ENCODE results near the gene CNKSR1. TPM values are rescaled to one million over a fixed set of nuclear protein-coding genes. Genes with fewer than 3 reads are reported as not detected.

CNKSR1 gene
- total RNA-seq, 2 donors from 2014 or later = 2.9 to 4.6 TPM

GRCh38 chr1:26166719-26167281 lies 10.5 kb upstream of the CNKSR1 start:
- Mint-ChIP-seq H3K9me3 (no peaks in the 10 kb centered on the region), H3K27ac (no peak overlapping the region), H3K27me3 (peaks cover 5% of the 10 kb centered on the region), H3K4me3 (no peak overlapping the region), H3K36me3 (ENCODE audit: low read depth) (peaks cover 5% of the 10 kb centered on the region), H3K4me1 (no peaks in the 10 kb centered on the region)
- ATAC-seq (replicated peaks) = no peak

- H3K4me3 Mint-ChIP-seq = peak within 1 kb of the TSS; percentile 73
- no peaks in the 10 kb centered on the region for H3K4me1 Mint-ChIP-seq
- no peaks in the 10 kb centered on the region for H3K27me3 Mint-ChIP-seq
- no peak for ATAC-seq (replicated peaks)
- peak within 1 kb of the TSS; percentile 24 for H3K27ac Mint-ChIP-seq
- no peaks in the 10 kb centered on the region for H3K9me3 Mint-ChIP-seq
- peaks cover 11% of the 10 kb centered on the region for H3K36me3 Mint-ChIP-seq (ENCODE audit: low read depth)
Observed at GRCh38 chr1:26168410-26169197, 8.7 kb upstream of the CNKSR1 start, which contains the start of gene C1orf232. TSS of gene C1orf232 (minus strand) at chr1:26168963. CDS start at chr1:26168499, 464 bp downstream.

- Mint-ChIP-seq H3K27ac (peak overlapping the region; percentile 24), H3K4me1 (no peaks in the 10 kb centered on the region)
- ATAC-seq (replicated peaks) = no peak
Observed at GRCh38 chr1:26169198-26169554, 8.1 kb upstream of the CNKSR1 start.

DNA sequence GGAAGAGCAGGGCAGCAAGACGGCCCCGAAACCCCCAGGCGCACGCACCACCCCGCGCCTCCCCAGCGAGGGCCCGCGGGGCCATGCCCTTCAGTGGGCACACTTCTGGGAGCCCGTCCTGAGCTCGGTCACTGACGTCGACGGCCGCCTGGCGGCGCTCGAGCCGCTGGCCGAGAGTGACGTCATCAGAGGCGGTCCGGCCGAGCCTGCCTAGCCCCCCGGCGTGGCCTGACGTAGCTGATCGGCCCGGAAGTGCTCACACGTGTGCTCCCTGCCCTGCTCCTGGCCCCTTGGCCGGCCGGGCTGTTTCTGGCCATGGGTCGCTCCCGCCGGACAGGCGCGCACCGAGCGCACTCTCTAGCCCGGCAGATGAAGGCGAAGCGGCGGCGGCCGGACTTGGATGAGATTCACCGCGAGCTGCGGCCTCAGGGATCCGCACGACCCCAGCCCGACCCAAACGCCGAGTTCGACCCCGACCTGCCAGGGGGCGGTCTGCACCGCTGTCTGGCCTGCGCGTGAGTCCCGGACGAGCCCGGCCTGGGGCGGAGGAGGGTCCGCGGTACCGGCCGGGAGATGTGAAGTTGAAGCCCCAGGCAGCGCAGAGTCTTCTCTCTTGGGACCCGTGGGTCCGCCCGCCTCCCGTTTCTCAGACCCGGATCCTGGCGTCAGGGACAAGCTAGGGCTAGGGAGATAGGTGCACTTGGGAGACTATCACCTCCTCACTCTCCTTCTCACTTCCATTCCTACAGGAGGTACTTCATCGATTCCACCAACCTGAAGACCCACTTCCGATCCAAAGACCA lies 7.4 kb upstream of the CNKSR1 start, which contains the start of gene ZNF593:
ZNF593 (plus strand) TSS at position 240 of the 803 bp plus-strand sequence; CDS start at position 316, 76 bp downstream.
- H3K27me3 Mint-ChIP-seq = no peaks in the 10 kb centered on the region
- H3K4me3 Mint-ChIP-seq = peak within 1 kb of the TSS; percentile 73
- H3K4me1 Mint-ChIP-seq = no peaks in the 10 kb centered on the region
- H3K27ac Mint-ChIP-seq = peak within 1 kb of the TSS; percentile 24
- H3K36me3 Mint-ChIP-seq (ENCODE audit: low read depth) = peaks cover 11% of the 10 kb centered on the region
- no peaks in the 10 kb centered on the region for H3K9me3 Mint-ChIP-seq
- ATAC-seq (replicated peaks) = peak; percentile 98

More at GRCh38 chr1:26169198-26169554, 8.1 kb upstream of the CNKSR1 start:
- H3K9me3 Mint-ChIP-seq = no peaks in the 10 kb centered on the region
- peaks cover 11% of the 10 kb centered on the region for H3K36me3 Mint-ChIP-seq (ENCODE audit: low read depth)
- peak overlapping the region; percentile 73 for H3K4me3 Mint-ChIP-seq
- H3K27me3 Mint-ChIP-seq = no peaks in the 10 kb centered on the region

DNA sequence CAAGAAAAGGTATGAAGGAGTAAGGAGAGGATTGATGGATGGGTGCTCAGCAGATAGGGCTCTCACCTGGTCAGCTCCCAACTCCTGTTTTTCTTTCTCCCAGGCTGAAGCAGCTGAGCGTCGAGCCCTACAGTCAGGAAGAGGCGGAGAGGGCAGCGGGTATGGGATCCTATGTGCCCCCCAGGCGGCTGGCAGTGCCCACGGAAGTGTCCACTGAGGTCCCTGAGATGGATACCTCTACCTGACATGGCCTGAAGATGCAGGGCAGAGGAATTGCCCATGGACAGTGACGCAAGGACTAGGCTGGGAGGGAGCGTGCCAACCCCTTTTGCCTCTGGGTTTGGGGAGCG lies 6.8 kb upstream of the CNKSR1 start:
- Mint-ChIP-seq H3K27me3 (no peaks in the 10 kb centered on the region), H3K9me3 (no peaks in the 10 kb centered on the region), H3K36me3 (ENCODE audit: low read depth) (peaks cover 11% of the 10 kb centered on the region), H3K27ac (peak overlapping the region; percentile 24), H3K4me1 (no peaks in the 10 kb centered on the region), H3K4me3 (peak overlapping the region; percentile 73)
- no peak for ATAC-seq (replicated peaks)

GRCh38 chr1:26171084-26172072 lies 5.9 kb upstream of the CNKSR1 start, which contains the start of gene ZNF593OS:
TSS of gene ZNF593OS (minus strand) at chr1:26171832. CDS start at chr1:26171661, 171 bp downstream.
- H3K27me3 Mint-ChIP-seq = no peaks in the 10 kb centered on the region
- ATAC-seq (replicated peaks) = no peak
- H3K4me1 Mint-ChIP-seq = no peaks in the 10 kb centered on the region
- peak within 1 kb of the TSS; percentile 17 for H3K27ac Mint-ChIP-seq
- H3K4me3 Mint-ChIP-seq = peak within 1 kb of the TSS; percentile 73
- H3K36me3 Mint-ChIP-seq (ENCODE audit: low read depth) = peaks cover 11% of the 10 kb centered on the region
- H3K9me3 Mint-ChIP-seq = no peaks in the 10 kb centered on the region

- Mint-ChIP-seq H3K27me3 (no peaks in the 10 kb centered on the region), H3K4me3 (no peak overlapping the region), H3K9me3 (no peaks in the 10 kb centered on the region), H3K27ac (no peak overlapping the region), H3K4me1 (no peaks in the 10 kb centered on the region), H3K36me3 (ENCODE audit: low read depth) (peaks cover 11% of the 10 kb centered on the region)
- ATAC-seq (replicated peaks) = no peak
Observed at GRCh38 chr1:26175346-26175745, 1.9 kb upstream of the CNKSR1 start.

DNA sequence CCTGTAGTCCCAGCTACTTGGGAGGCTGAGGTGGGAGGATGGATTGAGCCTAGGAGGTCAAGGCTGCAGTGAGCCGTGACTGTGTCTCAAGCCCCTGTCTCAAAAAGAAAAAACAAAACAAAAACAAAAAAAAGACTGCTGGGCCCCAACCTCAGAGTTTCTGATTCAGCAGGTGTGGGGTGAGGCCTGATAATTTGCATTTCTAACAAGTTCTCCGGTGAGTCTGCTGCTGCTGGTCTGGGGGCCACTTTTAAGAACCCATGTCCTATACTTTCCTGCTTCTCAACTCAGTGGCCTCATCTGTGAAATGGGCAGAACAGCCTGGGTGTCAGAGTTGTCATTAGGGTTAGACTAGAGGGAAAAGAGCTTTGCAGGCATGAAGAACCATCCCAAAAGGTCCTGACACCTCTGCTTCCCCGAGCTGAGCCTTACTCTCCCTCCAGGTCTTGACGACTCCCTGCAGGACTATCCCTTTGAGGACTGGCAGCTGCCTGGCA lies 2.8 kb downstream of the CNKSR1 start:
- H3K27me3 Mint-ChIP-seq = no peaks in the 10 kb centered on the region
- no peaks in the 10 kb centered on the region for H3K4me1 Mint-ChIP-seq
- no peaks in the 10 kb centered on the region for H3K9me3 Mint-ChIP-seq
- no peak overlapping the region for H3K27ac Mint-ChIP-seq
- H3K36me3 Mint-ChIP-seq (ENCODE audit: low read depth) = no peaks in the 10 kb centered on the region
- no peak for ATAC-seq (replicated peaks)
- no peak overlapping the region for H3K4me3 Mint-ChIP-seq

GRCh38 chr1:26181586-26182382 lies 4.5 kb downstream of the CNKSR1 start:
- Mint-ChIP-seq H3K4me3 (no peak overlapping the region), H3K36me3 (ENCODE audit: low read depth) (no peaks in the 10 kb centered on the region), H3K27me3 (no peaks in the 10 kb centered on the region), H3K27ac (no peak overlapping the region), H3K4me1 (no peaks in the 10 kb centered on the region), H3K9me3 (no peaks in the 10 kb centered on the region)
- ATAC-seq (replicated peaks) = peak; percentile 96

GRCh38 chr1:26182383-26182696 lies 5.0 kb downstream of the CNKSR1 start:
- no peaks in the 10 kb centered on the region for H3K27me3 Mint-ChIP-seq
- H3K9me3 Mint-ChIP-seq = no peaks in the 10 kb centered on the region
- H3K4me1 Mint-ChIP-seq = no peaks in the 10 kb centered on the region
- H3K27ac Mint-ChIP-seq = no peak overlapping the region
- no peaks in the 10 kb centered on the region for H3K36me3 Mint-ChIP-seq (ENCODE audit: low read depth)
- no peak for ATAC-seq (replicated peaks)
- H3K4me3 Mint-ChIP-seq = no peak overlapping the region

DNA sequence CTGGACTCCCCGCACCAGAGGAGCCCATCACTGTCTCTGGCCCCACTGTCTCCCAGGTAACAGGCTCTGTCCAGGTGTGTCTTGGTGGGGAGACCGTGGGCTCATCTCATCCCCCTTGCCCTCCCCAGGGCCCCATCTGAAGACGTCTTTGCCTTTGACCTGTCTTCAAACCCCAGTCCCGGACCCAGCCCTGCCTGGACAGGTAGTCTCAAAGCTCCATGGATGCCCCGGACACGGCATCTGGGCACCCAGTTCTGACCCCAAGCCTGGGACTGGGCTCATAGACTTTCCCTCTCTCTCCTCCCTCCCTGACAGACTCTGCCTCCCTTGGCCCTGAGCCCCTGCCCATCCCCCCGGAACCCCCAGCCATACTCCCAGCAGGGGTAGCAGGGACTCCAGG lies 6.8 kb downstream of the CNKSR1 start:
- H3K27ac Mint-ChIP-seq = no peak overlapping the region
- H3K4me3 Mint-ChIP-seq = no peak overlapping the region
- H3K9me3 Mint-ChIP-seq = no peaks in the 10 kb centered on the region
- no peaks in the 10 kb centered on the region for H3K27me3 Mint-ChIP-seq
- H3K4me1 Mint-ChIP-seq = no peaks in the 10 kb centered on the region
- H3K36me3 Mint-ChIP-seq (ENCODE audit: low read depth) = no peaks in the 10 kb centered on the region
- ATAC-seq (replicated peaks) = no peak

DNA sequence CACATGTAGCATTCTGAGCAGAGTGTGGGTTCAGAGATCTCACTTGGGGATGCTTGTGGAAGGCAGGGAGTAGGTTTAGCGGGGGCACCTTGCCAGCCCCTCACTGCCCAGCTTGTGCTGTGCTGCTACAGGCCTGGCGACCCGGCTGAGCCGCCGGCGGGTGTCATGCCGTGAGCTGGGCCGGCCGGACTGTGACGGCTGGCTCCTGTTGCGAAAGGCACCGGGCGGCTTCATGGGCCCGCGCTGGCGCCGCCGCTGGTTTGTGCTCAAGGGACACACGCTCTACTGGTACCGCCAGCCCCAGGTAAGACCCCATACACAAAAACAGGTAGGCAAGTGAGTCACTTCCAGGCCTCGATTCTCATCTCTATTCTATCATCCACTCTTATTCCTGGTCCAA lies 7.6 kb downstream of the CNKSR1 start:
- H3K27ac Mint-ChIP-seq = no peak overlapping the region
- H3K9me3 Mint-ChIP-seq = no peaks in the 10 kb centered on the region
- H3K36me3 Mint-ChIP-seq (ENCODE audit: low read depth) = no peaks in the 10 kb centered on the region
- no peak overlapping the region for H3K4me3 Mint-ChIP-seq
- no peaks in the 10 kb centered on the region for H3K4me1 Mint-ChIP-seq
- H3K27me3 Mint-ChIP-seq = no peaks in the 10 kb centered on the region
- ATAC-seq (replicated peaks) = no peak

- Mint-ChIP-seq H3K36me3 (ENCODE audit: low read depth) (no peaks in the 10 kb centered on the region), H3K9me3 (no peaks in the 10 kb centered on the region), H3K27me3 (no peaks in the 10 kb centered on the region), H3K27ac (no peak overlapping the region), H3K4me1 (peaks cover 9% of the 10 kb centered on the region), H3K4me3 (no peak overlapping the region)
- ATAC-seq (replicated peaks) = no peak
Observed at GRCh38 chr1:26187882-26188281, 10.6 kb downstream of the CNKSR1 start.

Measured in activated T-helper 17 cell treated with anti-CD3 and anti-CD28 coated beads, Interleukin-2, amount 50 U/mL, for 72 hours (primary cell).